ENCODE results near the gene CALML6.

Gene CALML6

DNA sequence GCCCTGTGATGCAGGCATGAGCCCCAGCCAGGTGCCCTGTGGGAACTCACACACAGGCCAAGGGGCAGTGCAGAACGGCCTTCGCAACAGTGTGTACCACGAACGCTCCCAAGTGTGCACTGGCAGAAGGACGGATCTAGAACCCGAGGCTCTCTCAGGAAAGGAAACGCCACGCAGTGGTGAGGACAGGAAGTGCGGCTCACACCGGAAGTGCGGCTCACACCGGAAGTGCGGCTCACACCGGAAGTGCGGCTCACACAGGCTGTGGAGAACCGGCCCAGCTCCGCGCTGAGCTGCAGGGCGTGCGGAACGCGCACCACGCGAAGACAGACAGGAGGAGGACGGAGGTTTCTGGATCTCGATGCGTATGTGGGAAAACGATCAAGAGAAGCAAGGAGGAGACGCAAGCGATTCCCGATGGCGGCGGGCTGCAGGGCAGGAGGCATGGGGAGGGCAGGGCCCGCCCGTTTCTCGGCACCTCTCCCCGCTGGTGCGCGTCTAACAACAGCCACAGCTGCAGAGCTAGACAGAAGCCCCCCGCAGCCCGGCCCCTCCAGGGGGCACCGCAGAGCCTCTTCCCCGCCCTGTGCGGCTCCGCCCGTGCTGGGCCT is 39.9 kb downstream of the CALML6 start:
- TF ChIP-seq, protein P1, sequence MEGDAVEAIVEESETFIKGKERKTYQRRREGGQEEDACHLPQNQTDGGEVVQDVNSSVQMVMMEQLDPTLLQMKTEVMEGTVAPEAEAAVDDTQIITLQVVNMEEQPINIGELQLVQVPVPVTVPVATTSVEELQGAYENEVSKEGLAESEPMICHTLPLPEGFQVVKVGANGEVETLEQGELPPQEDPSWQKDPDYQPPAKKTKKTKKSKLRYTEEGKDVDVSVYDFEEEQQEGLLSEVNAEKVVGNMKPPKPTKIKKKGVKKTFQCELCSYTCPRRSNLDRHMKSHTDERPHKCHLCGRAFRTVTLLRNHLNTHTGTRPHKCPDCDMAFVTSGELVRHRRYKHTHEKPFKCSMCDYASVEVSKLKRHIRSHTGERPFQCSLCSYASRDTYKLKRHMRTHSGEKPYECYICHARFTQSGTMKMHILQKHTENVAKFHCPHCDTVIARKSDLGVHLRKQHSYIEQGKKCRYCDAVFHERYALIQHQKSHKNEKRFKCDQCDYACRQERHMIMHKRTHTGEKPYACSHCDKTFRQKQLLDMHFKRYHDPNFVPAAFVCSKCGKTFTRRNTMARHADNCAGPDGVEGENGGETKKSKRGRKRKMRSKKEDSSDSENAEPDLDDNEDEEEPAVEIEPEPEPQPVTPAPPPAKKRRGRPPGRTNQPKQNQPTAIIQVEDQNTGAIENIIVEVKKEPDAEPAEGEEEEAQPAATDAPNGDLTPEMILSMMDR (IDR thresholded peaks at IDR 0.05; ENCODE audit: low read length), result no peak; the same call in 1 of the 2 replicates
- TF ChIP-seq EZH2 (IDR thresholded peaks at IDR 0.05; ENCODE audit: borderline replicate concordance, low read length), result no peak
- Histone ChIP-seq H2AFZ (ENCODE audit: low read length) (no peak overlapping the region), H3K27ac (ENCODE audit: low read depth, low read length, poor library complexity, severe bottlenecking) (no peak overlapping the region), H3K36me3 (ENCODE audit: insufficient read depth, low read length) (peaks cover 3% of the 10 kb centered on the region; the same call in 1 of the 2 replicates), H3K79me2 (ENCODE audit: insufficient read depth, low read length) (no peaks in the 10 kb centered on the region), H3K4me3 (ENCODE audit: low read depth, low read length, poor library complexity, severe bottlenecking) (no peak overlapping the region), H3K9me2 (ENCODE audit: low read depth, low read length) (no peaks in the 10 kb centered on the region), H3K27me3 (ENCODE audit: insufficient read depth, low read length) (peaks cover 14% of the 10 kb centered on the region), H3K9ac (ENCODE audit: low read length) (no peak overlapping the region), H3K4me1 (ENCODE audit: insufficient read depth, low read length, severe bottlenecking) (no peaks in the 10 kb centered on the region), H3K4me2 (ENCODE audit: low read length) (no peak overlapping the region), H3K9me3 (ENCODE audit: low read length) (peaks cover 14% of the 10 kb centered on the region), H3F3A (ENCODE audit: insufficient read depth, low read length) (no peaks in the 10 kb centered on the region), H4K20me1 (ENCODE audit: insufficient read depth, low read length) (no peaks in the 10 kb centered on the region)

DNA sequence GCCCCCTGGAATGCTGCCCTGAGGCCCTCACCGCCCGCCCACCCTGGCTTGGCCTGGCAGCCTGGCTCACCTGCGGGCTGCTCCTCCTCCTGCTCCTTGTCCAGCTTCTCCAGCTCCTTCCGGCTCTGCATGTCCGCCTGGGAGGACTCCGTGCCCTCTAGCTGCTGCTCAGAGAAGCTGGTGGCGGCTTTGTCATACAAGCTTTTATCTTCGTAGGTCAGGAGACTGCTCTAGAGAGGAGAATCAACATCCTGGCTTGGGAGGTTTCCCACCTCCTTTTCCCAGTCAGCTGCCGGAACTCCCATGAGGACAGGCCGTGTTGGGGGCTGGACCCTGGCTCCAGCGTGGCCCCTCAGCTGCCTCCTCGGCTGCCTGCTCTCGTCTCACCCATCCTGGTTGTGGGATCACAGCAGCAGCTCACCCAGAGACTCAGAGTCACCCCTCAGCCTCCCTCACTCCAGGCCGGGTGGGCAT is 40.6 kb downstream of the CALML6 start:
- H3K36me3 ChIP-seq (ENCODE audit: insufficient read depth, low read length), result peaks cover 3% of the 10 kb centered on the region; the same call in 1 of the 2 replicates

DNA sequence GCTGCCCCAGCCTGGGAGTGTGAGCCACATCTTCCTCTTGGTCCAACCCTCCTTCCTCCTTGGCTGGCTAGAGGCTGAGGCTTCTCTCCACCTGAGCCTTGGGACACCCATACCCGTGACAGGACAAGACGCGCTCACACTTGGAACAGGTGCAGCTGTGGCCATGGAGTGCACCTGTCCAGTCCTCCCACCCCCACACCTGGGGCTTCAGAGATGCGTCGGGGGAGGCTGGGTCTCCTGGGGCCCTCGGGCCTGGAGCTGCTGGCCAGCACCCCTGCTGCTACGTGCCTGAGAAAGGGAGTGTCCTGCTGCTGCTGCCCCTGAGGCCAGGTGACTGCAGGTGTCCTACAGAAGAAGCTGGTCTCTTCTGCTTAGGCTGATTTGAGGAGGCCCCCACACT is 41.0 kb downstream of the CALML6 start:
- Histone ChIP-seq H3K9ac (ENCODE audit: low read length) (no peak overlapping the region), H3K4me2 (ENCODE audit: low read length) (no peak overlapping the region), H3K79me2 (ENCODE audit: insufficient read depth, low read length) (no peaks in the 10 kb centered on the region), H3K4me3 (ENCODE audit: low read depth, low read length, poor library complexity, severe bottlenecking) (no peak overlapping the region), H3K27me3 (ENCODE audit: insufficient read depth, low read length) (peaks cover 11% of the 10 kb centered on the region), H2AFZ (ENCODE audit: low read length) (no peak overlapping the region), H3K36me3 (ENCODE audit: insufficient read depth, low read length) (peaks cover 3% of the 10 kb centered on the region; the same call in 1 of the 2 replicates), H3F3A (ENCODE audit: insufficient read depth, low read length) (no peaks in the 10 kb centered on the region), H3K9me3 (ENCODE audit: low read length) (peaks cover 10% of the 10 kb centered on the region), H3K4me1 (ENCODE audit: insufficient read depth, low read length, severe bottlenecking) (no peaks in the 10 kb centered on the region), H3K9me2 (ENCODE audit: low read depth, low read length) (no peaks in the 10 kb centered on the region), H4K20me1 (ENCODE audit: insufficient read depth, low read length) (no peaks in the 10 kb centered on the region), H3K27ac (ENCODE audit: low read depth, low read length, poor library complexity, severe bottlenecking) (no peak overlapping the region)
- no peak for TF ChIP-seq EZH2 (IDR thresholded peaks at IDR 0.05; ENCODE audit: borderline replicate concordance, low read length)
- TF ChIP-seq, protein P1 (IDR thresholded peaks at IDR 0.05; ENCODE audit: low read length), result no peak

More for the DNA sequence above, 40.6 kb downstream of the CALML6 start:
- Histone ChIP-seq H3K4me2 (ENCODE audit: low read length) (no peak overlapping the region), H3K9me2 (ENCODE audit: low read depth, low read length) (no peaks in the 10 kb centered on the region), H3F3A (ENCODE audit: insufficient read depth, low read length) (no peaks in the 10 kb centered on the region), H3K27ac (ENCODE audit: low read depth, low read length, poor library complexity, severe bottlenecking) (no peak overlapping the region), H3K9me3 (ENCODE audit: low read length) (peaks cover 14% of the 10 kb centered on the region), H3K4me3 (ENCODE audit: low read depth, low read length, poor library complexity, severe bottlenecking) (no peak overlapping the region), H4K20me1 (ENCODE audit: insufficient read depth, low read length) (no peaks in the 10 kb centered on the region), H3K9ac (ENCODE audit: low read length) (no peak overlapping the region), H3K79me2 (ENCODE audit: insufficient read depth, low read length) (no peaks in the 10 kb centered on the region), H3K27me3 (ENCODE audit: insufficient read depth, low read length) (peaks cover 14% of the 10 kb centered on the region), H2AFZ (ENCODE audit: low read length) (no peak overlapping the region), H3K4me1 (ENCODE audit: insufficient read depth, low read length, severe bottlenecking) (no peaks in the 10 kb centered on the region)
- TF ChIP-seq, protein P1 (IDR thresholded peaks at IDR 0.05; ENCODE audit: low read length), result no peak
- no peak for TF ChIP-seq EZH2 (IDR thresholded peaks at IDR 0.05; ENCODE audit: borderline replicate concordance, low read length)

All from OCI-LY1 (cell line).